ENCODE data around the gene SMIM7. TPM values are rescaled to one million over a fixed set of nuclear protein-coding genes. Genes with fewer than 3 reads are reported as not detected.

SMIM7 gene
- total RNA-seq, 1 experiment from 2014 or later = 77.6 TPM

- Histone ChIP-seq H3K79me2 (ENCODE audit: insufficient read depth, low read length) (no peaks in the 10 kb centered on the region), H2BK12ac (ENCODE audit: insufficient read length, low read depth, low read length) (no peak overlapping the region), H2BK15ac (ENCODE audit: low read depth, low read length) (no peak overlapping the region), H2BK5ac (ENCODE audit: insufficient read length, low read length) (no peak overlapping the region), H3K4me2 (ENCODE audit: insufficient read depth, insufficient read length, low read length) (no peak overlapping the region), H4K91ac (ENCODE audit: insufficient read length, low read depth, low read length) (no peak overlapping the region), H3K4me1 (ENCODE audit: insufficient read depth, low read length) (no peaks in the 10 kb centered on the region), H3K9me3 (ENCODE audit: control insufficient read depth, low read depth, low read length) (no peaks in the 10 kb centered on the region), H3K79me1 (ENCODE audit: insufficient read depth, low read depth, low read length, poor library complexity, severe bottlenecking) (no peaks in the 10 kb centered on the region), H2AK5ac (ENCODE audit: insufficient read length, low read length) (no peak overlapping the region), H3K4ac (ENCODE audit: low read depth, low read length) (no peak overlapping the region), H3K23me2 (ENCODE audit: insufficient read length, low read depth, low read length, poor library complexity, severe bottlenecking) (no peaks in the 10 kb centered on the region), H4K20me1 (ENCODE audit: control insufficient read depth, insufficient read depth, insufficient read length) (no peaks in the 10 kb centered on the region), H4K5ac (ENCODE audit: insufficient read length, low read depth, low read length) (no peak overlapping the region), H3K23ac (ENCODE audit: insufficient read length, low read depth, low read length) (no peak overlapping the region), H2BK120ac (ENCODE audit: low read depth, low read length, poor library complexity, severe bottlenecking) (no peak overlapping the region), H3K9ac (ENCODE audit: extremely low read depth, insufficient read length, low read length) (no peak overlapping the region), H3K18ac (ENCODE audit: insufficient read length, low read depth, low read length) (no peak overlapping the region), H2BK20ac (ENCODE audit: low read depth, low read length, poor library complexity, severe bottlenecking) (no peak overlapping the region), H4K8ac (replicated peaks; ENCODE audit: insufficient read length, low read depth, low read length) (no peak overlapping the region), H3K14ac (ENCODE audit: insufficient read depth, low read length) (no peak overlapping the region), H3K56ac (ENCODE audit: insufficient read length, low read depth, low read length) (no peak overlapping the region), H2AFZ (ENCODE audit: low read length) (no peak overlapping the region), H3K27me3 (ENCODE audit: insufficient read depth, low read length) (no peaks in the 10 kb centered on the region), H3T11ph (ENCODE audit: low read length) (no peak overlapping the region), H3K27ac (ENCODE audit: insufficient read length, low read depth, low read length) (no peak overlapping the region)
- whole genome bisulfite sequencing (ENCODE audit: extremely low coverage, insufficient read length, low lambda C conversion rate) = no CpG with 5 or more reads among the region's 12 CpGs
- Mint-ChIP-seq H3K36me3 (ENCODE audit: insufficient read depth in 1 of 3, low read depth in 3 of 3) (peaks cover 0 to 1% (median 1%) of the 10 kb centered on the region in 3 experiments; a peak in 3 of 7 replicates), H3K9me3 (no peaks in the 10 kb centered on the region), H3K4me3 (no peak overlapping the region; a peak in 1 of 5 replicates), H3K27me3 (ENCODE audit: low read depth) (no peaks in the 10 kb centered on the region), H3K4me1 (peaks cover 5 to 7% of the 10 kb centered on the region in 2 experiments; a peak in 2 of 4 replicates), H3K27ac (peak overlapping the region in 2 of 3 experiments; percentile 14 to 92; a peak in 4 of 7 replicates)
- DNase-seq = no peak
- TF ChIP-seq CTCF (conservative IDR thresholded peaks at IDR 0.05) = no peak
Measured at GRCh38 chr19:16671652-16672274, 11.8 kb upstream of the SMIM7 start.

Measured in H9 (cell line).